ENCODE results near the gene DNAJC7. TPM values are rescaled to one million over a fixed set of nuclear protein-coding genes. Genes with fewer than 3 reads are reported as not detected.

Gene DNAJC7
- total RNA-seq, 1 donor from 2014 or later, result 92.5 TPM

GRCh38 chr17:42061646-42062487, 44.6 kb upstream of the DNAJC7 start:
- H3K36me3 Mint-ChIP-seq, result no peaks in the 10 kb centered on the region
- H3K4me1 Mint-ChIP-seq, result peaks cover 34% of the 10 kb centered on the region
- no peaks in the 10 kb centered on the region for H3K9me3 Mint-ChIP-seq
- peak overlapping the region; percentile 37 for H3K27ac Mint-ChIP-seq
- Histone ChIP-seq H3K9me3 (ENCODE audit: low read depth) (no peaks in the 10 kb centered on the region), H3K4me2 (no peak overlapping the region), H3K27me3 (no peaks in the 10 kb centered on the region), H3F3A (ENCODE audit: low read depth) (no peaks in the 10 kb centered on the region), H3K36me3 (no peaks in the 10 kb centered on the region), H3K4me1 (peaks cover 20% of the 10 kb centered on the region), H3K4me3 (no peak overlapping the region), H3K27ac (no peak overlapping the region), H2AFZ (replicated peaks) (no peak overlapping the region), H3K9ac (no peak overlapping the region), H4K20me1 (ENCODE audit: low read depth) (no peaks in the 10 kb centered on the region), H3K79me2 (ENCODE audit: low read depth) (no peaks in the 10 kb centered on the region)
- TF ChIP-seq EZH2 (IDR thresholded peaks at IDR 0.05) (no peak), CTCF (IDR thresholded peaks at IDR 0.05) (no peak), EZH2phosphoT487 (IDR thresholded peaks at IDR 0.05) (no peak)
- H3K27me3 Mint-ChIP-seq (ENCODE audit: insufficient read depth, low read depth), result peaks cover 10% of the 10 kb centered on the region
- H3K4me3 Mint-ChIP-seq, result no peak overlapping the region
- no peak for DNase-seq (ENCODE audit: low spot score)

- no peaks in the 10 kb centered on the region for H3K9me3 Mint-ChIP-seq
- no peaks in the 10 kb centered on the region for H3K36me3 Mint-ChIP-seq
- TF ChIP-seq CTCF (IDR thresholded peaks at IDR 0.05), result no peak
- TF ChIP-seq EZH2 (IDR thresholded peaks at IDR 0.05), result no peak
- TF ChIP-seq EZH2phosphoT487 (IDR thresholded peaks at IDR 0.05), result no peak
Measured at GRCh38 chr17:42060231-42060630, 43.0 kb upstream of the DNAJC7 start.

GRCh38 chr17:42059815-42060214, 42.6 kb upstream of the DNAJC7 start:
- H3K27ac ChIP-seq, result no peak overlapping the region
- peaks cover 33% of the 10 kb centered on the region for H3K4me1 ChIP-seq
- no peak overlapping the region for H3K9ac ChIP-seq
- H4K20me1 ChIP-seq (ENCODE audit: low read depth), result no peaks in the 10 kb centered on the region
- peaks cover 16% of the 10 kb centered on the region for H3F3A ChIP-seq (ENCODE audit: low read depth)
- H3K79me2 ChIP-seq (ENCODE audit: low read depth), result no peaks in the 10 kb centered on the region
- no peaks in the 10 kb centered on the region for H3K27me3 ChIP-seq
- no peaks in the 10 kb centered on the region for H3K36me3 Mint-ChIP-seq
- no peak overlapping the region for H3K27ac Mint-ChIP-seq
- H3K9me3 ChIP-seq (ENCODE audit: low read depth), result no peaks in the 10 kb centered on the region
- H3K4me2 ChIP-seq, result no peak overlapping the region
- no peak overlapping the region for H3K4me3 Mint-ChIP-seq
- no peaks in the 10 kb centered on the region for H3K36me3 ChIP-seq
- no peak overlapping the region for H3K4me3 ChIP-seq
- H3K9me3 Mint-ChIP-seq, result no peaks in the 10 kb centered on the region
- H3K27me3 Mint-ChIP-seq (ENCODE audit: insufficient read depth, low read depth), result peaks cover 15% of the 10 kb centered on the region
- no peak overlapping the region for H2AFZ ChIP-seq (replicated peaks)
- DNase-seq (ENCODE audit: low spot score), result peak; percentile 1
- TF ChIP-seq EZH2phosphoT487 (IDR thresholded peaks at IDR 0.05) (no peak), CTCF (IDR thresholded peaks at IDR 0.05) (no peak), EZH2 (IDR thresholded peaks at IDR 0.05) (no peak)
- peaks cover 54% of the 10 kb centered on the region for H3K4me1 Mint-ChIP-seq

More at GRCh38 chr17:42060231-42060630, 43.0 kb upstream of the DNAJC7 start:
- Histone ChIP-seq H2AFZ (replicated peaks) (no peak overlapping the region), H3K4me2 (no peak overlapping the region), H4K20me1 (ENCODE audit: low read depth) (no peaks in the 10 kb centered on the region), H3K9ac (no peak overlapping the region), H3K4me3 (no peak overlapping the region), H3K27me3 (no peaks in the 10 kb centered on the region), H3K9me3 (ENCODE audit: low read depth) (no peaks in the 10 kb centered on the region), H3K4me1 (peaks cover 29% of the 10 kb centered on the region), H3K79me2 (ENCODE audit: low read depth) (no peaks in the 10 kb centered on the region), H3K36me3 (no peaks in the 10 kb centered on the region), H3F3A (ENCODE audit: low read depth) (peaks cover 12% of the 10 kb centered on the region), H3K27ac (no peak overlapping the region)
- Mint-ChIP-seq H3K4me1 (peaks cover 50% of the 10 kb centered on the region), H3K27me3 (ENCODE audit: insufficient read depth, low read depth) (peaks cover 17% of the 10 kb centered on the region), H3K27ac (peak overlapping the region; percentile 1), H3K4me3 (no peak overlapping the region)
- no peak for DNase-seq (ENCODE audit: low spot score)

All from neural progenitor cell (in vitro differentiated cells).